Testis (tissue), 2 donors: Measurements from ENCODE around the gene TMEM267.

Source experiments
- CTCF ChIP-seq, 3 experiments: fragments of 450-650 bp in 2 of 3; fragments of 200-600 bp in 1 of 3; sonication (generic) in 1 of 3; IDR thresholded peaks; one replicate each; pipeline ENCODE4 v1.5.1; 2016 to 2019; ENCODE audit warnings: antibody characterized with exemption in 3 of 3, mild to moderate bottlenecking in 2 of 3, moderate library complexity in 1 of 3
- POLR2A ChIP-seq: fragments of 450-650 bp; IDR thresholded peaks from one replicate; pipeline ENCODE4 v1.6.1; 2017; ENCODE audit warnings: antibody characterized with exemption, mild to moderate bottlenecking, moderate library complexity

DNA sequence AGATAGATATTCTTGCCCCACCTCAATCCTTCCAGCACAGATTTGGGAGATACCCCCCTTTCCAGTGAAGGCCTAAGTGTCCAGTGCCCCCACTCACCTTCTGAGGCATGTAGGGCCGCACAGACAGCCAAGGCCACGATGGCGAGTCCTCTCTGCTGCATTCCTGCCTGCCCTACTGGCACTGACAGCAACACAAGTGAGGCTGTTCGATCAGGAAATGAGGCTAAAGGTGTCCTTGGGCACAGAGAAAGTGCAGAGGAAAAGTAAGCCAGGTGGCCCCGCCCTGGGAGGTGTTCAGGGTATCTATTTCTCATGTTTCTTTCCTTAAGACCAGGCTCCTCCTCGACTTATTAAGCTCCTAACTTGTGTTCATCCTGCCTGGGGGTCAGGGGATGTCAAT is 71.5 kb downstream of the TMEM267 start, which contains the start of gene CCL28:
- TF ChIP-seq CTCF (IDR thresholded peaks at IDR 0.05) (no peak), POLR2A (no peak)
